Fibroblast of peridontal ligament (primary cell): ENCODE data around the gene UQCR10.

Source experiments
- DNase-seq: peaks from one replicate; pipeline ENCODE4 v3.0.0-alpha.2; 2010; ENCODE audit errors: extremely low read depth

The UQCR10 gene

GRCh38 chr22:29798318-29798717 is 31.1 kb downstream of the UQCR10 start:
- no peak for DNase-seq

- DNase-seq: no peak
Measured at GRCh38 chr22:29798801-29799200, 31.6 kb downstream of the UQCR10 start.

- DNase-seq: peak; percentile 90
Measured at GRCh38 chr22:29799217-29799680, 32.1 kb downstream of the UQCR10 start.

GRCh38 chr22:29801153-29801552 is 34.0 kb downstream of the UQCR10 start:
- no peak for DNase-seq

GRCh38 chr22:29801796-29802195 is 34.6 kb downstream of the UQCR10 start:
- DNase-seq: no peak

- no peak for DNase-seq
Measured at GRCh38 chr22:29803190-29803589, 36.0 kb downstream of the UQCR10 start.

GRCh38 chr22:29804985-29805384 is 37.8 kb downstream of the UQCR10 start:
- DNase-seq: no peak

GRCh38 chr22:29806196-29806595 is 39.0 kb downstream of the UQCR10 start:
- DNase-seq: no peak

- peak; percentile 45 for DNase-seq
Measured at GRCh38 chr22:29810216-29810615, 43.0 kb downstream of the UQCR10 start.

- no peak for DNase-seq
Measured at GRCh38 chr22:29811377-29811776, 44.2 kb downstream of the UQCR10 start.

GRCh38 chr22:29813126-29813525 is 46.0 kb downstream of the UQCR10 start:
- no peak for DNase-seq

GRCh38 chr22:29813563-29813962 is 46.4 kb downstream of the UQCR10 start:
- DNase-seq: no peak

- no peak for DNase-seq
Measured at GRCh38 chr22:29814003-29814402, 46.8 kb downstream of the UQCR10 start.

- no peak for DNase-seq
Measured at GRCh38 chr22:29815580-29815979, 48.4 kb downstream of the UQCR10 start.

- no peak for DNase-seq
Measured at GRCh38 chr22:29816128-29816527, 49.0 kb downstream of the UQCR10 start.

- DNase-seq: no peak
Measured at GRCh38 chr22:29816539-29816938, 49.4 kb downstream of the UQCR10 start.

- no peak for DNase-seq
Measured at GRCh38 chr22:29816980-29817379, 49.8 kb downstream of the UQCR10 start.

- DNase-seq: peak; percentile 18
Measured at GRCh38 chr22:29817724-29818123, 50.6 kb downstream of the UQCR10 start.

- DNase-seq: no peak
Measured at GRCh38 chr22:29819501-29819900, 52.3 kb downstream of the UQCR10 start.
